GM12873 (cell line): Measurements from ENCODE around the gene LAPTM5.

ENCODE experiments used
- CTCF ChIP-seq: IDR thresholded peaks from 2 replicates; pipeline ENCODE4 v1.5.1; 2012; ENCODE audit warnings: low read depth, mild to moderate bottlenecking, moderate library complexity, low read length, control low read depth; ENCODE audit not compliant: insufficient read depth; ENCODE audit errors: missing control alignments

Gene LAPTM5

GRCh38 chr1:30715216-30715615, 42.4 kb downstream of the LAPTM5 start:
- peak; percentile 68 for TF ChIP-seq CTCF

- no peak for TF ChIP-seq CTCF
These were observed 43.0 kb downstream of the LAPTM5 start for GRCh38 chr1:30714536-30715090.

DNA sequence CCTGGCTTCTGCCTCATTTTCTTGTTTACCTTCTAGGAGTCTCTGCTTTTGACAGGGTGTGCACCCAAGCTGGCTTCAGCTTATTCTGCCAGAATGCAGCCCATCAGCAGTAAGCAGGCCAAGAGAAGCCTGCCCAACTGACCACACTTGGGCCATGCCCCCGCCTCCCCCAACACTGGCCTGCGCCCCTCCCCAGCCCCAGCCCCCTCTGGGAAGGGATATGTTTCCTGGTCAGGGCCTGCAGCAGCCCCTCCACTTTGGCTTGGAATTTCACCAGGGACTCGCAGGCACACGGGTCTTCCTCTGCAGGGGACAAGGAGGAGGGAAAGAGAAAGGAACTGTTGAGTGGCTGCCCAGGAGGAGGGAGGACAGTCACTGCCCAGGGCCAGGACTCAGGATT, 43.5 kb downstream of the LAPTM5 start:
- TF ChIP-seq CTCF = no peak

DNA sequence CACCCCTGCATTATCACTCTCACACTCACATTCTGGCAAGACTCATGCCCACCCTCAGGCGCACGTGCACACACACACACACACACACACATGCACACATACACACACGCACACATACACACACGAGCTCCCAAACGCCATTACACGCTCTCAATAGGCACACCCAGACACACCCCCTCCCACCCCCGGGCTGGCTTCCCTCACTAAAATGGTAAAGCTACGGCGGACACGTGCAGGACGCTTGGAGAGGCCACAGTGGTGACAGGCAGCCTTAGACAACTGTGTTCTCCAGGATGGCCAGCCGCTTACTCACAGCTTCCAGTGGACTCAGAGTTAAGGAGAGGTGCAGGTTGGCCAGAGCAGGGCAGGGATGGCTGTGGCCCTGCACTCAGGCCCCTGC, 44.3 kb downstream of the LAPTM5 start:
- TF ChIP-seq CTCF = no peak

DNA sequence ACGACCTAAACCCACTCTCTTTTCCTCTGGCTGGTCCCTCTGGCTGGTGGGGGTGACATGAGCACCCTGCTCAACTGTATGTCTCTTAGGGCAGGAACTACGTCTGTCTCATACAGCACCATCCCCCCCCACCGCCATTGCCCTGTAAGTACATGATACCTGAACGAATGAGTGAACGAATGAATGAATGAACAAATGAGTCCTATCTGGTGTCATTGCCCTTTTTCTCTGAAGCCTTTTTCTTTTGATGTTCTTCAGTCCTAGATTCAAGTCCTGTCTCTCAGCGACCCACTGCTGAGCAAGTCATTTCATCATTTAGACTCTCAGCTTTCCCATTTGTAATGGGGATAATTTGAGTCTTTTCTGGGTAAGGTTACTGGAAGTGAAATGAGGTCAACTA, 45.0 kb downstream of the LAPTM5 start:
- no peak for TF ChIP-seq CTCF

- no peak for TF ChIP-seq CTCF
These were observed 47.2 kb downstream of the LAPTM5 start for GRCh38 chr1:30710407-30710806.

GRCh38 chr1:30708361-30708728, 49.2 kb downstream of the LAPTM5 start:
- TF ChIP-seq CTCF = no peak
